Chondrocyte (in vitro differentiated cells): Measurements from ENCODE around the gene MACROD2. TPM values are rescaled to one million over a fixed set of nuclear protein-coding genes. Genes with fewer than 3 reads are reported as not detected.

Experiments used
- DNase-seq: peaks from one replicate; pipeline ENCODE4 v3.0.0; 2021; ENCODE audit warnings: mixed read lengths, low spot score
- H3K27ac Mint-ChIP-seq: one replicate; pipeline ENCODE4 v1.8.0; 2021; ENCODE audit warnings: mild to moderate bottlenecking, moderate library complexity, mixed read lengths; ENCODE audit not compliant: unreplicated experiment
- H3K27me3 Mint-ChIP-seq: 2 replicates; pipeline ENCODE4 v1.8.0; 2021; ENCODE audit warnings: low read depth, mixed read lengths
- H3K36me3 Mint-ChIP-seq: 2 replicates; pipeline ENCODE4 v1.8.0; 2021; ENCODE audit warnings: low read depth, mixed read lengths
- H3K4me1 Mint-ChIP-seq: 2 replicates; pipeline ENCODE4 v1.8.0; 2021; ENCODE audit warnings: low read depth, mild to moderate bottlenecking, mixed read lengths
- H3K4me3 Mint-ChIP-seq: one replicate; pipeline ENCODE4 v1.8.0; 2021; ENCODE audit warnings: mild to moderate bottlenecking, moderate library complexity, mixed read lengths; ENCODE audit not compliant: unreplicated experiment
- H3K9me3 Mint-ChIP-seq: 2 replicates; pipeline ENCODE4 v1.8.0; 2021; ENCODE audit warnings: low read depth, mixed read lengths
- total RNA-seq: library from RNA; stranded (reverse); gene quantifications from 3 replicates; pipeline ENCODE4 v1.2.1, GENCODE V29; 2021
- TF ChIP-seq, protein P1 (sequence below): fragments of 200-600 bp; sonication (generic); IDR thresholded peaks from 2 replicates; pipeline ENCODE4 v1.5.0; 2021; ENCODE audit warnings: antibody characterized with exemption, mild to moderate bottlenecking, moderate library complexity

Gene MACROD2
- total RNA-seq, 1 donor from 2014 or later = 3.2 TPM

DNA sequence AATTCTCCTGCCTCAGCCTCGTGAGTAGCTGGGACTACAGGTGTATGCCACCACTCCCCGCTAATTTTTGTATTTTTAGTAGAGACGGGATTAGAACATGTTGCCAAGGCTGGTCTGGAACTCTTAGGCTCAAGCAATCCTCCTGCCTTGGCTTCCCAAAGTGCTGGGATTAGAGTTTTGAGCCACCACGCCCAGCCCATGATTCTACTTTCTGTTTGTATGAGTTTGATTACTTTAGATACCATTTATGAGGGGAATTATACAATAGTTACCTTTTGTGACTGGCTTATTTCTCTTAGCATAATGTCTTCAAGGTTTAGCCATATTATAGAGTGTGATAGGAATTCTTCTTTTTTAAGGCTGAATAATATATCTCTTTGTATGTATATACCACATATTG, 897.5 kb downstream of the MACROD2 start:
- Mint-ChIP-seq H3K36me3 (no peaks in the 10 kb centered on the region), H3K9me3 (peaks cover 1% of the 10 kb centered on the region), H3K4me1 (no peaks in the 10 kb centered on the region), H3K4me3 (no peak overlapping the region), H3K27ac (no peak overlapping the region), H3K27me3 (no peaks in the 10 kb centered on the region)
- no peak for DNase-seq
- TF ChIP-seq, protein P1, sequence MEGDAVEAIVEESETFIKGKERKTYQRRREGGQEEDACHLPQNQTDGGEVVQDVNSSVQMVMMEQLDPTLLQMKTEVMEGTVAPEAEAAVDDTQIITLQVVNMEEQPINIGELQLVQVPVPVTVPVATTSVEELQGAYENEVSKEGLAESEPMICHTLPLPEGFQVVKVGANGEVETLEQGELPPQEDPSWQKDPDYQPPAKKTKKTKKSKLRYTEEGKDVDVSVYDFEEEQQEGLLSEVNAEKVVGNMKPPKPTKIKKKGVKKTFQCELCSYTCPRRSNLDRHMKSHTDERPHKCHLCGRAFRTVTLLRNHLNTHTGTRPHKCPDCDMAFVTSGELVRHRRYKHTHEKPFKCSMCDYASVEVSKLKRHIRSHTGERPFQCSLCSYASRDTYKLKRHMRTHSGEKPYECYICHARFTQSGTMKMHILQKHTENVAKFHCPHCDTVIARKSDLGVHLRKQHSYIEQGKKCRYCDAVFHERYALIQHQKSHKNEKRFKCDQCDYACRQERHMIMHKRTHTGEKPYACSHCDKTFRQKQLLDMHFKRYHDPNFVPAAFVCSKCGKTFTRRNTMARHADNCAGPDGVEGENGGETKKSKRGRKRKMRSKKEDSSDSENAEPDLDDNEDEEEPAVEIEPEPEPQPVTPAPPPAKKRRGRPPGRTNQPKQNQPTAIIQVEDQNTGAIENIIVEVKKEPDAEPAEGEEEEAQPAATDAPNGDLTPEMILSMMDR = no peak

DNA sequence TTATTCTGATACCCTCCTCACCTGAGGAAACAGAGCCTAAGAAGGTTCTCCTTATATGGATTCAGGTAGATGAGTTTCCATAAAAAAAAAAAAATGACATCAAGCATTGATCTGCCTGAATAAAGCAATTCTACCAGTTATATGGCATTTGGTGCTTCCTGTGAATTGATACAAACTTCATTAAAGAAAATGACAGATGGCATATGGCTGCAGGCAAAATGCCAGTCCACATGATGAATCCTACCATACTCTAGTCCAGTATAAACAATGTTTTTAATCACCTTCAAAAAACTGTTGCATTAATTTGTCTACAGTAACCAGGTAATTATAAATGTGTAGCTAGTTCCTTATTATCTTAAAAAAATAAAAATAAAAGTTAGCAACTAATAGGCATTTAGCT, 901.3 kb downstream of the MACROD2 start:
- H3K4me1 Mint-ChIP-seq = no peaks in the 10 kb centered on the region
- TF ChIP-seq, protein P1 = no peak
- no peak overlapping the region for H3K27ac Mint-ChIP-seq
- H3K27me3 Mint-ChIP-seq = no peaks in the 10 kb centered on the region
- no peak overlapping the region for H3K4me3 Mint-ChIP-seq
- no peak for DNase-seq
- peaks cover 2% of the 10 kb centered on the region for H3K9me3 Mint-ChIP-seq
- no peaks in the 10 kb centered on the region for H3K36me3 Mint-ChIP-seq

DNA sequence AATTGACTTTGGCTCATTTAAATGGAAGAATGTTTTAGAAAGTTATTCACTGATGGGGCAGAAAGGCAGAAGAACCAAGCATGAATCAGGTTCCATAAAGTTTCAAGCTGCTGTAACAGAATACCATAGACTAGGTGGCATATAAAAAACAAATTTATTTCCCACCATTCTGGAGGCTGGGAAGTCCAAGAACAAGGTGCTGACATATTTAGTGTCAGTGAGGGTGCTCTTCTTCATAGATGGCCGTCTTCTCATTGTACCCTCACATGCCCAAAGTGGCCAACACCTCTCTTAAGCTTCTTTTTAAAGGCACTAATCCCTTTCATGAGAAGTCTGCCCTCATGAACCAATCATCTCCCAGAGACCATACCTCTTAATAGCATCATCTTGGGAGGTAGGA, 902.3 kb downstream of the MACROD2 start:
- no peak overlapping the region for H3K27ac Mint-ChIP-seq
- no peaks in the 10 kb centered on the region for H3K4me1 Mint-ChIP-seq
- peaks cover 2% of the 10 kb centered on the region for H3K36me3 Mint-ChIP-seq
- no peaks in the 10 kb centered on the region for H3K27me3 Mint-ChIP-seq
- DNase-seq = no peak
- no peak overlapping the region for H3K4me3 Mint-ChIP-seq
- peaks cover 2% of the 10 kb centered on the region for H3K9me3 Mint-ChIP-seq
- TF ChIP-seq, protein P1 = no peak

DNA sequence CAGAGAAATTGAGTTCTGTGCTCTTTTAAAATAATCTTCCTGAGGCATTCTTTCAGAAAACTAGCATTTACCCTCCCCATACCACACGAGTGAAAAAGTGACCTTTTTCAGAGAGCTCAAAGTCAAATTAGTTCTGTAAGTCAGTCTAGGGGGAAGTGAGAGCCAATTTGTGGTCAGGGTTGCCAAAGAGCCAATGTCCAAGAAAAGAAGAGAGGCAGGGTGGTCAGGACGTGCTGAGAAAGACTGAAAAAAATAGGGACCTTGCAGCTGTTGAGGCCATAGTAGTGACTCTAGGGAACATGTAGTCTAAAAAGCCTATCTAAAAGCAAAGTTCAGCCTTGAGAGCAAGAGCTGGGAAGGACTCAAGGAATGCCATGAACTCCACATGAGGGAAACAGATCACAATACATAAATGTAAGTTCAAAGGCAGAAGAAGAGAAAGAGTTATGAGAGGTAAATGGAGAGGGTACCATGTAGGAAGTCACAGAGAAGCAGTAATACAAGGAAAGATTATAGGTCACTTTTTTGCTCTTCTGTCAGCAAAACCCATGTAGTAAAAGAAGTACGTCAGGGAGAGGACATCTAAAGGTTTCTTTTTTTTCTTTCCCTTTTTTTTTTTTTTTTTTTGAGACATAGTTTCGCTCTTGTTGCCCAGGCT, 907.2 kb downstream of the MACROD2 start:
- H3K36me3 Mint-ChIP-seq = peaks cover 3% of the 10 kb centered on the region
- no peaks in the 10 kb centered on the region for H3K4me1 Mint-ChIP-seq
- H3K27ac Mint-ChIP-seq = no peak overlapping the region

DNA sequence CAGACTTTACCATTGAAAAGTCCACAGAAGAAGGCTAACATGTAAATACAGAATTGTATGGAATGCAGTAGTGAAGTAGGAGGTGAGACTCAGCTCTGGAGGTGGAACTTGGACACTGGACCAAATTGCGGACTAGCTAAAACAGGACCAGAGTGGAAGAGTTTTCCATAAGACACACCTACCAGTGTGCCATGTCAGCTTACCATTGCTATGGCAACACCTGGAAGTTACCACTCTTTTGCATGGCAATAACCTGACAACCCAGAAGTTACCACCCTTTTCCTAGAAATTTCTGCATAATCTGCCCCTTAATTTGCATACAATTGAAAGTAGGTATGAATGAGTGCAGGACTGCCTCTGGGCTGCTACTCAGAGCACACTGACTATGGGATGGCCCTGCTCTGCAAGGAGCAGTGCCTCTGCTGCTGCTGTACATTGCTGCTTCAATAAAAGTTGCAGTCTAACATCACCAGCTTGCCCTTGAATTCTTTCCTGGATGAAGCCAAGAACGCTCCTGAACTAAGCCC, 911.7 kb downstream of the MACROD2 start:
- TF ChIP-seq, protein P1 = no peak
- H3K9me3 Mint-ChIP-seq = no peaks in the 10 kb centered on the region
- no peak overlapping the region for H3K4me3 Mint-ChIP-seq
- H3K27me3 Mint-ChIP-seq = no peaks in the 10 kb centered on the region
- no peaks in the 10 kb centered on the region for H3K4me1 Mint-ChIP-seq
- H3K27ac Mint-ChIP-seq = no peak overlapping the region
- peaks cover 3% of the 10 kb centered on the region for H3K36me3 Mint-ChIP-seq
- no peak for DNase-seq

More for the DNA sequence above, 907.2 kb downstream of the MACROD2 start:
- TF ChIP-seq, protein P1 = no peak
- H3K27me3 Mint-ChIP-seq = no peaks in the 10 kb centered on the region
- H3K9me3 Mint-ChIP-seq = peaks cover 2% of the 10 kb centered on the region
- DNase-seq = no peak
- H3K4me3 Mint-ChIP-seq = no peak overlapping the region
